Measurements from ENCODE around the gene COQ5.

The COQ5 gene, protein sequence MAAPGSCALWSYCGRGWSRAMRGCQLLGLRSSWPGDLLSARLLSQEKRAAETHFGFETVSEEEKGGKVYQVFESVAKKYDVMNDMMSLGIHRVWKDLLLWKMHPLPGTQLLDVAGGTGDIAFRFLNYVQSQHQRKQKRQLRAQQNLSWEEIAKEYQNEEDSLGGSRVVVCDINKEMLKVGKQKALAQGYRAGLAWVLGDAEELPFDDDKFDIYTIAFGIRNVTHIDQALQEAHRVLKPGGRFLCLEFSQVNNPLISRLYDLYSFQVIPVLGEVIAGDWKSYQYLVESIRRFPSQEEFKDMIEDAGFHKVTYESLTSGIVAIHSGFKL

DNA sequence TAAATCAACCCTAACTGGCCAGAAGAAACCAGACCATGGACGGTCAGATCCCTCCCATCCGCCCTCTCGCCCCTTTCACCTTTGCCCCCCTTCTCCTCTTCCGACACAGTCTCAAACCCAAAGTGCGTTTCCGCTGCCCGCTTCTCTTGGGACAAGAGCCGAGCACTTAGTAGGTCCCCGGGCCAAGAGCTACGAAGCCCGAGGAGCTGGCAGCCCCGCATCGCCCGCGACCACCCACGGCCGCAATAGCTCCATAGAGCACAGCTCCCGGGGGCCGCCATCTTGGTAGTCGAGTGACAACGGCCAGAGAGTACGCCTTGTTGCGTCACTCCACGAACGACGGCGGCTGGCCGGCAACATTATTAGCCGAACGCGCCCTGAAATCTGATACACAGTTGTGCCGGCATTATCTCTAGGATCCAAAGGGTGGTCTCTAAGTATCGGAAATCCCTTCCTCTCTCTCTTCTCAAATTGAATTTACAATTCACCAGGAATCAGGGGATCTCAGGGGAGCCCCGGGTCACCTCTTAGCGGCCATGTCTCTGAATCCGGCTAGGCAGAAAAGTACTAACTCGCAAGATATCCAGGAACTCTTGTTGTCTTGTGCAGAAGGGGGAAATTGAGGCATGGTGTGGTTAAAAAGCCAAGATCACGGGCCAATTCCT is at the start of gene COQ5:
Gene COQ5, minus strand, starts transcription at position 298 of the 665 bp plus-strand sequence. Its CDS starts 17 bp downstream, at position 281.
- in situ Hi-C loops (cut with HindIII; ENCODE audit: low pct_ligation_motif_present, low pct_unique_long_range_greater_than_20kb, low sequenced_read_pairs): no loop called here
- peak; percentile 91 for DNase-seq

DNA sequence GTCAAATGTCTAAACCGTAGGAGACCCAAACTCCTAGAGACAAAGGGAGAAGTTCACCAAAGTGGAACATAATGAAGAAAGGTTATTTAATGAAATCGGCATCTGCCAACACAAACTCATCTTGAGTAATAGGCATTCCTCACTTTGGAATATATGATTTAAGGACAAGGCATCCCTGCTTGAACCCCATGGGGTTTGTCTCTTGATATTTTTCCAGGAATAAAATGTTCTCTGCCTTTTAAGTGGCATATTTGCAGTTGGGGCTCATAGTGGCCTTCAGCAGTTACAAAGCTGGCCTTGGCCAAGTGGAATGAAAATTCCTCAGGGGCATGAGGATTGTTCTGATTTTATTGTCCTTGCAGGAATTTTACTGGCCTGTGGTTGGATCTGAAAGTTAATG is 45.1 kb upstream of the COQ5 start:
- DNase-seq: no peak
- in situ Hi-C loops (cut with HindIII; ENCODE audit: low pct_ligation_motif_present, low pct_unique_long_range_greater_than_20kb, low sequenced_read_pairs): no loop called here

DNA sequence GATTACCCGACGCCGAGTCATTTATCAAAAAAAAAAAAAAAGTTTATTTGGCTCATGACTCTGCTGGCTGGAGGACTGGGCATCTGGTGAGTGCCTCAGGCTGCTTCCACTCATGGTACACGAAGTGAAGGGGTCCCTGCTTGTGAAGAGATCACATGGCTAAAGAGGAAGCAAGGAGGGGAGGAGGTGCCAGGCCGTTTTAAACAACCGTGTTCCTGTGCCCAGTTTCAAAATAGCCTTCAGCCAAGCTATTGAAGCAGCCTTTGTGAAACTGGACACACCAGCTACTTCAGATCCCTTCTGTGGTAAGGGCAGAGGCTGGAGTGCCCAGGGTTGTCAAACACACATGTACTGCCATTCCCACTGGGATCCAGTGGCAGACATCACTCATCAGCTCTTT is 44.6 kb upstream of the COQ5 start:
- no peak for DNase-seq
- in situ Hi-C loops (cut with HindIII; ENCODE audit: low pct_ligation_motif_present, low pct_unique_long_range_greater_than_20kb, low sequenced_read_pairs): no loop called here

DNA sequence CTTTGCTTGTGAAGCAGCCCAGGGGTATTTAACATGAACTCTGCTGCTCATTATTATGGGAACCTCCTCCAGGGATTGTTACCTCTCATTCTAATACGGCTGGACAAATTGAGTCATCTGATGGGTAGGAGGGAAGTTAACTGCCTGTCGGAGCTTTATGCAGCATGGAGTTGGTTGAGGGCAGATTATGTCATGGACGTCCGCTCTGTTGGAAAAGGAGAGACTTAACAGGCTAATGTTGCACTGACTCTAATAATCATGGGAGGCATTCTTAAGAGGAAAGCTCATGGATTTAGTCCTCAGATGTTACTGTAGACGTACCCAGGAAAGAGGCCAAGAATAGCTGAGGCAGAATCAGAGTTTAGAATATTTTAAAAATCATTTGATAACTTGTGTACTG is 42.3 kb upstream of the COQ5 start:
- in situ Hi-C loops (cut with HindIII; ENCODE audit: low pct_ligation_motif_present, low pct_unique_long_range_greater_than_20kb, low sequenced_read_pairs): no loop called here

DNA sequence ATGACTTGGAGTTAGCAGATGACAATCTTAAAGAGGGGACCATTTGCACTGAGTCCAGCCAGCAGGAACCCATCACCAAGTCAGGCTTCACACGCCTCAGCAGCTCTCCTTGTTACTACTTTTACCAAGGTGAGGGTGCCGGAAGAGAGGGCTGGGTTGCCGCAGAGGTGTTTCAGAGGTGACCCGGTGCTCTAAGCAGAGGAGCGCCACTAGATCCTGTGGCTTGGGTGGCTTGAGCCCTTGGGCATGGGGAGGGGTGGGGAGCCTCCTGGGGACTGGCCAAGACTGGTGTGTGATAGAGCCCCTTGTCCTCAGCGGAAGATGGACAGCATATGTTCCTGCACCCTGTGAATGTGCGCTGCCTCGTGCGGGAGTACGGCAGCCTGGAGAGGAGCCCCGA is 34.5 kb upstream of the COQ5 start:
- no peak for DNase-seq
- in situ Hi-C loops (cut with HindIII; ENCODE audit: low pct_ligation_motif_present, low pct_unique_long_range_greater_than_20kb, low sequenced_read_pairs): no loop called here

More for the DNA sequence above, 42.3 kb upstream of the COQ5 start:
- DNase-seq: no peak

DNA sequence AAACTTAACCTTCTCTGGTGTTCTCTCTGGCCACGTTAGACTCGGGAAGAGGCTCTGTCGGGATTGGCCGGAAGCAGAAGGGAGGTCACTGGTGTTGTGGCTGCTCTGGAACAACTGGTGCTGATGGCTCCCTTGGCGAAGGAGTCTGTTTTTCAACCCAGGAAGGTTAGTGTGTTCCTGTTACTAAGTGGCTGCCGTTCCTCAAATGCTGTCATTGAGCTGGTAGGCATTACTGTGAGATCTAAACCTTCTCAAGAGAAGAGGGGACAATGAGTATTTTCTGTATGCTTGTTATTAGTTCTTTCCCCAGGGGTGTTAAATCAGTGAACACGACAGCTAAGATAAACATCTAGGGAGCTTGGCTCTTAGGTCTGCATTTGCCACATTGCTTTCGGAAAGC is 33.9 kb upstream of the COQ5 start:
- no peak for DNase-seq
- in situ Hi-C loops (cut with HindIII; ENCODE audit: low pct_ligation_motif_present, low pct_unique_long_range_greater_than_20kb, low sequenced_read_pairs): no loop called here

DNA sequence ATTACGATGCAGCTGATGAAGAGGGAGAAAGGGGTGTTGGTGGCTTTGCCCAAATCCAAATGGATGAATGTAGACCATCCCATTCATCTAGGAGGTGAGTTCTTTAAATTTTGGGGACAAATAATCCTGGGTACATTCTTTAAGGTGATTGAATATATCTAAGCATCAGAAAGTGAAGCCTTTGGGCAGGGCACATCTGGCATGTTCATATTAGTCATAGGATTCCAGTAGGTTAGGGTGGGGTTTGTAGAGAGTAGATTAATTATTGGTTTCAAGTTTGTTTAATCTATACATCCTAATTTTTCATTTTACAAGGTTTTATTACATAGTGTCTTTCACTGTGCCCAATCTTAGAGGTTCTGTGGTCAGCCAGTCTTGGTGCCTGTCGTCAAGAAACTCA is 28.6 kb upstream of the COQ5 start:
- DNase-seq: no peak
- in situ Hi-C loops (cut with HindIII; ENCODE audit: low pct_ligation_motif_present, low pct_unique_long_range_greater_than_20kb, low sequenced_read_pairs): no loop called here

DNA sequence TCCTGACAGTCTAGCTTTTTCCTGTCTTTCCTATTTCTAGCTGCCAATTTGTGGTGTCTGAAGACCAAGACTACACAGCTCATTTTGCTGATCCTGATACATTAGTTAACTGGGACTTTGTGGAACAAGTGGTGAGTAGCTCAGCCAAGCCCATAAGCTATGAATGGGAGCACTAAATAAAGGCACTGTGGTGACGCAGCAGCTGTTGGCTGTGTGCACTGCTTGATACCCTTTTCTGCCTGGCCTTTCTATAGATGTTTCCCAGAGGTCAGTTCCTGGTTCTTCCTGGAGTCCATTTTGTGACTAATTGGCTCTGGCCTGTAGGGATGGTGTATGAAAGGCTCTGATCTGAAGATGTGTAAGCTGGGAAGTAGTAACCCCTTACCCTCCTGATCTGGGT is 25.7 kb upstream of the COQ5 start:
- no peak for DNase-seq
- in situ Hi-C loops (cut with HindIII; ENCODE audit: low pct_ligation_motif_present, low pct_unique_long_range_greater_than_20kb, low sequenced_read_pairs): no loop called here

DNA sequence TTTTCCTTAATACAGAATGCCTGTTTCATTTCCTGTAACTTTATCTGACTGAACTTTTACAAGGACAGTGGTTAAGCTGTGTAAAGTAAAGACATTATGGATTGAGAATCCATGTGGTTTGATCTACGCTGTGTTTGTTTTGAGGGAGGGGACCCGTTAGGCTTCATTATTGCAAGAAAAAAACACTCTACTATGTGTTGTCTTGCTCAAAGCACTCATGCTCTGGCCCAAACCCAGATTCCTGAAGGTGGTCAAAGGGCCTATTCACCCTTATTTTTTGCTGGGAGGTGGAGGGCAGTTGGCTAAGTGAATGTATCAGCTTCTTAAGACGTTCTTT is 17.1 kb upstream of the COQ5 start:
- no peak for DNase-seq
- in situ Hi-C loops (cut with HindIII; ENCODE audit: low pct_ligation_motif_present, low pct_unique_long_range_greater_than_20kb, low sequenced_read_pairs): no loop called here

DNA sequence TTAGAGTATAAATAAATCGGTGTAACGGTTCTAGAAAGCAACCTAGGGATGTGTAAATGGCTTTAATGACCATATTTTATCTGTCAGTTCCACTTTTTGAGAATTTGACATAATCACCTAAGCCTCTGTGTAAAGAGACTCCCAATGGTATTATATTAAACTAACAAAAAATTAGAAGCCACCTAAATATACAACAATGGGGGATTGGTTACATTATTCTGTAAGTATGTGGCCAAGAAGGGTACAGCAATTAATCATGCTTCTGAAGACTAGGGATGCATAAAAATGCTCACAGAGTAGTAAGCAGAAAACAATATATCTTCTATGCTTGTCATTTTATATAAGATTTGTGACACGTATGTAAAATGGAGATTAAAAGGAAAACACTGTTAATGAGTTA is 15.7 kb upstream of the COQ5 start:
- no peak for DNase-seq
- in situ Hi-C loops (cut with HindIII; ENCODE audit: low pct_ligation_motif_present, low pct_unique_long_range_greater_than_20kb, low sequenced_read_pairs): no loop called here

DNA sequence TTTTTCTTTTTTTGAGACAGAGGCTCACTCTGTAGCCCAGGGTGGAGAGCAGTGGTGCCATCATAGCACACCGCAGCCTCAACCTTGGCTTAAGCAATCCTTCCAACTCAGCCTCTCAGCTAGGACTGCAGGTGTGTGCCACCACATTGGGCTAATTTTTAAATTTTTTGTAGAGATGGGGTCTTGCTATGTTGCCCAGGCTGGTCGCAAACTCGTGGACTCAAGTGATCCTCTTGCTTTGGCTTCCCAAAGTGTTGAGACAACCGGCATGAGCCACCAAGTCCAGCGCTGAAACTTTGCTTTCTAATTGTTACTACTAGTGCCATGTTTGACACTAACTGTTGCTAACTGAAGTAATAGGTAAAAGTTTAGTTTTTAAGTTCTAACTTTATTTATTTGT is 13.2 kb upstream of the COQ5 start:
- in situ Hi-C loops (cut with HindIII; ENCODE audit: low pct_ligation_motif_present, low pct_unique_long_range_greater_than_20kb, low sequenced_read_pairs): no loop called here

DNA sequence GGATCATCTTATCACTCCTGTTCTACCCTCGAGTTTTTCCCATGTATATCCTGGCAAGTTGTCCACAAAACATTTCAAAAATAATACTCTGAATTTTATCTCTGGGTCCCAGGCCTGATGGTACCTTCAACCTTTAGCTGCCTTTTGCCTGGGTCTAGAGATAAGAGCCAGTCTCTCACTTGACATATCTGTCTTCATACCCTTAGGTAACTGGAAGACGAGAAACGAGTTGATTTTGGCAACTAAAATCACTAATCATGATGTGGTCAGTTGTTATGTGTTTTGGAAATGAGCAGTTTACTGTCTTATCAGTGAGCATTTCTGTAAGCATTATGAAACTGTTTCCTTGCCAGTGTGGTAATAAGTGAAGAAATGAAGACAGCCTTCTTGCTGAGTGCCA is 11.5 kb upstream of the COQ5 start:
- DNase-seq: no peak
- in situ Hi-C loops (cut with HindIII; ENCODE audit: low pct_ligation_motif_present, low pct_unique_long_range_greater_than_20kb, low sequenced_read_pairs): no loop called here

More for the DNA sequence above, 13.2 kb upstream of the COQ5 start:
- DNase-seq: no peak

DNA sequence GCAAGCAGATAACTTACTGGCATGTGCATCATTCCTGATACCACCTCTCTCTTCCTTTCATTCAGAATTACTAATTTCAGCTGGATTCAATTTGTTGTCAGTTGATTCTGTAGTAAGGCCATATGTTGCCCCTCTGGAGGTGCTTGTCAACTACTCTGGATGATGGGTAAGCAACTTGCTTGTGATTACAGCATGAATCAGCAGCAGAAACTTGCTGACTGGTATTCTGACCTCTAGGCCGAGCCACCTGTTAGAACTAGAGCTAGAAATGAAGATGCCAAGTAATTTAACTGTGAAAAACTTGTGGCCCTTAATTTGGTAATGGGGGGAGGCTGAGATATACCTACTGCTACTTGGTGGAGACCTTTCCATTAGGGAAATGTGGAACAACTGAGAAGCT is 10.3 kb upstream of the COQ5 start:
- in situ Hi-C loops (cut with HindIII; ENCODE audit: low pct_ligation_motif_present, low pct_unique_long_range_greater_than_20kb, low sequenced_read_pairs): no loop called here
- DNase-seq: peak; percentile 25

DNA sequence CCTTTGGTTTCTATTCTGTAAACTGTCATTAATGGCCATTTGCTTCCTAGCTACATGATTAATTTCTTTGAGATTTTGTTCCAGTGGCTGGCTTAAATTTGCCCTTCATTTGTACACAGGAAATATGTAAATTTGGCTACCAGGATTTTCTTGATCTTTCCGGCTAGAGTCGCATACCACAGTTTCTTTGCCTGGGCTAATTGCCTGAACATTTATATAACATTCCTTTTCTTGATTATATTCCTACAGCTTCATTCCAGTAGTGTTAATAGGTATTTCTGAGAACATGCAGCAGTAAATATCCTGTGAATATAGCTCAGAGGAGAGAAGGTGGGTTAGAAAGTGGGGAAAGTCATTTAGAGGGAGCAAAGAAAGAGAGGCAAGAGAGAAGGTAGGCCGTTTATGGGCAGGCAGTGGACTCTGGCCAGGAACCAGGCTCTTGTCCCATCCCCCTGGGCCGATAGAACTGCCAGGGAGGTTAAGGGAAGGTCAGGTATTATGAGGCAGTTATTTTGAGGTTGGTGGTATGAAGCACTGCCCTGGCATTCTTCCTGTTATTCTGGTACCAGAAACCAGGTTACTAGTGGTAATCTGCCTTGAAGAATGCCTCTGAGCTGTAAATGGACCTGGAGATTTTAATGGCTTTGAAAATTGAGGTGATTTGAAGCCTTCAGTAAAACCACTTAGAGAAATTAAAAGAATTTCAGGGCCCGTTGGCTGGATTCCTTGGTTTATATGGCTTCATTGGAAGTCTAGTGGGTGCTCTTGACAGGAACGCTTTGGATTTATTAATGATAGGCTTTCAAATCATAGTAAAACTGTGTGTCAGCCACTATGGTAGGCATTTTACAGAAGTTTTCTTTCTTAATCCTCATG is 9.6 kb upstream of the COQ5 start:
- peak; percentile 86 for DNase-seq
- in situ Hi-C loops (cut with HindIII; ENCODE audit: low pct_ligation_motif_present, low pct_unique_long_range_greater_than_20kb, low sequenced_read_pairs): no loop called here

DNA sequence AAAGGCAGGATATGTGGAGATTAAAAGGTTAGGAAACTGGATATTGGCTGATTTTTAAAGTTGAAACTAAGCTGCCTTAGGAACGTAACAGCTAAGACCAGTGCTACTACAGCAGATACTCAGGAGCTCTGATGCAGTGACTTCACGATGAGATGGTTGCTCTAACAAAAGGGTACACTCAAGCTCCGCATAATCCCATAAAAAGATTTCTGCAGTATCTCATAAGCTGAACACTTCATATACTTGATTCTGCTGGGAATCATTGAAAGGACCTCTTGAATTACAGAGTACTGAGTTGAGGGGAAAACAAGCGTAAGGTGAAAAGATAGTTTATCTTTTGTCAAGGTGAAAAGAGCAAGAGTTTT is 8.9 kb upstream of the COQ5 start:
- in situ Hi-C loops (cut with HindIII; ENCODE audit: low pct_ligation_motif_present, low pct_unique_long_range_greater_than_20kb, low sequenced_read_pairs): no loop called here
- DNase-seq: no peak

DNA sequence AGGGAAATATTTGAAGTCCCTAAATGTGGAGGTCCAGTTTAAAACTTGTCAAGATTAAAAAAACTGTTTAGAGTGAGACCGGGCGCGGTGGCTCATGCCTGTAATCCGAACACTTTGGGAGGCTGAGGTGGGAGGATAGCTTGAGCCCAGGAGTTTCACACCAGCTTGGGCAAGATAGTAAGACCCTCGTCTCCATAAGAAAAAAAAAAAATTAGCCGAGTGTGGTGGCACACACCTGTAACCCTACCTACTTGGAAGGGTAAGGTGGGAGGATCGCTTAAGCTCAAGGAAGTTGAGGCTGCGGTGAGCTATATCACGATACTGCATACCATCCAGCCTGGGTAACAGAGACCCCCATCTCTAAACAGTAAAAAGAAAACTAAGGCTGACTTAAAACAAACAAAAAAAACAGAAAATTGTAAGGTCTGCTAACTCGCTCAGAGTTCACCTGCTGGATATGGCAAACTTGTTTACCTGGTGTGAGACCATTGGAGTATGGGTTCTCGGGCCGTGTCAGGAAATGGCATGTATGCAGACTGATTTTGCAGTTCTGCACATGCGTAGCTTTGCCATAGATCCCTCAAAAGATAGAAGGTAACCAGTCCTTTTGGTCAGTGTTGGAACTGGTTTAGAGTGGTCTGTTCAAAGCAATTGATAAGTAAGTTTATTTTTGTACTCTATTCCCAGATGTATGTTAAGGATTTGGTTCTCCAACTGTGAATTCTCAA is 7.3 kb upstream of the COQ5 start:
- in situ Hi-C loops (cut with HindIII; ENCODE audit: low pct_ligation_motif_present, low pct_unique_long_range_greater_than_20kb, low sequenced_read_pairs): no loop called here
- no peak for DNase-seq

DNA sequence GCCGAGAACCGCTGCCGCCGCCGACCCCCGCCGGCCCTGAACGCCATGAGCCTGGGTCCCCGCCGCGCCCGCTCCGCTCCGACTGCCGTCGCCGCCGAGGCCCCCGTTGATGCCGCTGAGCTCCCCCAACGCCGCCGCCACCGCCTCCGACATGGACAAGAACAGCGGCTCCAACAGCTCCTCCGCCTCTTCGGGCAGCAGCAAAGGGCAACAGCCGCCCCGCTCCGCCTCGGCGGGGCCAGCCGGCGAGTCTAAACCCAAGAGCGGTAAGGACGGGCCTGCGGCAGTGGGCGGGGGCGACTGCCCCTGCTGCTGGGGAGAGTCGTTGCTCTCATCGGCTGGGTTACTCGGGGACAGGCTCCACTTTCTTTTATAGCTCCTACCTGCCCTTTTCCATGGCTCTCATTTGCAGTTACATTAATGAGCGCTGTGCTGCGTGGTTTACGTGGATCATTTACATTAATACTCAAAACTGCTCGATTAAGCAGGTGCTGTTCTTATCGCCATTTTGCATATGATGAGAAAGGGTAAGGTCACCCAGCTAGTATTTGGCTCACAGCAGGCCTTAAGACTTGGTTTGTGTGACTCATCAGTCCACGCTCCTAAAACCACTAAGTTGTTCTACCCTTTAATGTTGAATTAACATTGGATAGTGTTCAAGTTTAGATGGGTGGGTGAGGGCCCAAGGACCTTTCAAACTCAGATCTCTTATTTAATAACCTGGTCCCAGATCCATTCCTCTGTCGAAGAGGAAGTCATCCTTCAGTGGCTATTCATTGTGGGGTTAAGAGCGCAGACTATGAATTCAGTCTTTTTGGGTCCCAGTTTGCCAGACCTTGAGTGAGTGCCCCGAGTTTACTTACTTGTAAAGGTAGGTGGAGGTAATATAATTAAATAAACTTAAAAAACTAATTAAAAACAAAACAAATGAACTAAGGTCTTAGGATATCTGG is 6.0 kb upstream of the COQ5 start:
- in situ Hi-C loops (cut with HindIII; ENCODE audit: low pct_ligation_motif_present, low pct_unique_long_range_greater_than_20kb, low sequenced_read_pairs): no loop called here
- DNase-seq: peak; percentile 87

DNA sequence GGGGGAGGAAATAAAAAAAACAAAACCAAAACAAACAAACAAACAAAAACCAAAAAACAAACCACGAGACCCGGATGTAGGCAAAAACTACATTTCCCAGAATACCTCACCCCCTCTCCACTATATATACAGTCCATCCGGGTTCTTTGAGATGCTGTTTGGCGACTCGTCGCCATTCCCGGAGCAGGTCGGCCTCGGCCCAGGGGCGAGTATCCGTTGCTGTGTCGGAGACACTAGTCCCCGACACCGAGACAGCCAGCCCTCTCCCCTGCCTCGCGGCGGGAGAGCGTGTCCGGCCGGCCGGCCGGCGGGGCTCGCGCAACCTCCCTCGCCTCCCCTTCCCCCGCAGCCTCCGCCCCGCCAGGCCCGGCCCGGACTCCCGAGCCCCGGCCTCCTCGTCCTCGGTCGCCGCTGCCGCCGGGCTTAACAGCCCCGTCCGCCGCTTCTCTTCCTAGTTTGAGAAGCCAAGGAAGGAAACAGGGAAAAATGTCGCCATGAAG is 5.3 kb upstream of the COQ5 start, which contains the start of gene RNF10:
Gene RNF10, plus strand, starts transcription at position 154 of the 500 bp plus-strand sequence. CDS start 456 bp downstream, outside the sequence.
- peak; percentile 93 for DNase-seq
- in situ Hi-C loops (cut with HindIII; ENCODE audit: low pct_ligation_motif_present, low pct_unique_long_range_greater_than_20kb, low sequenced_read_pairs): no loop called here
